HEK293 (cell line): ENCODE measurements around the gene DPPA4.
"Not testable (repeated sequence)": the region's sequence is repeated elsewhere in the genome, so short reads cannot be mapped to it uniquely, and the experiment has no call there.

Experiments used
- CTCF ChIA-PET: fragments of 350-600 bp; formaldehyde crosslinking; extraction: SDS; loops from one replicate; lab custom pipeline; 2021; ENCODE audit warnings: antibody characterized with exemption; lab: Yijun Ruan, JAX
- POLR2A ChIA-PET: fragments of 300-600 bp; formaldehyde crosslinking; extraction: SDS; loops from one replicate; lab custom pipeline; 2020; ENCODE audit warnings: antibody characterized with exemption, inconsistent platforms; lab: Yijun Ruan, JAX
- H3K27ac ChIP-seq: fragments of 200-500 bp; sonication (Bioruptor generic); 2 replicates; pipeline ENCODE4 v1.5.1; 2014; ENCODE audit warnings: low read depth, low read length, control low read depth, inconsistent platforms; ENCODE audit errors: extremely low read depth
- H3K36me3 ChIP-seq, 2 experiments: fragments of 200-500 bp in 1 of 2; sonication (Bioruptor generic) in 1 of 2; 1 replicate in 1 of 2; 2 replicates in 1 of 2; pipeline ENCODE4 v1.5.1; 2014 to 2017; ENCODE audit warnings: inconsistent platforms in 2 of 2, low read length in 2 of 2; ENCODE audit not compliant: control insufficient read depth in 2 of 2, insufficient read depth in 1 of 2
- H3K4me1 ChIP-seq: fragments of 200-500 bp; sonication (Bioruptor generic); 2 replicates; pipeline ENCODE4 v1.5.1; 2014; ENCODE audit warnings: mild to moderate bottlenecking, low read length, inconsistent platforms; ENCODE audit not compliant: control insufficient read depth, insufficient read depth
- H3K4me3 ChIP-seq: 2 replicates; pipeline ENCODE4 v1.5.1; 2011; ENCODE audit warnings: low read depth, mild to moderate bottlenecking, control low read depth, low read length, moderate library complexity
- H3K9me3 ChIP-seq: fragments of 200-500 bp; sonication (Bioruptor generic); 2 replicates; pipeline ENCODE4 v1.5.1; 2014; ENCODE audit warnings: low read depth, low read length, inconsistent platforms; ENCODE audit not compliant: control insufficient read depth, insufficient read depth
- EGR2 ChIP-seq: fragments of 450-650 bp; formaldehyde crosslinking; IDR thresholded peaks from 2 replicates; pipeline ENCODE4 v1.5.1; 2016; ENCODE audit warnings: low read depth, missing biosample characterization, missing genetic modification characterization
- ELK4 ChIP-seq: IDR thresholded peaks from 2 replicates; pipeline ENCODE4 v1.6.1; 2011; ENCODE audit warnings: mild to moderate bottlenecking, low read depth, low read length, borderline replicate concordance
- IKZF3 ChIP-seq: fragments of 450-650 bp; IDR thresholded peaks from 2 replicates; pipeline ENCODE4 v1.5.0; 2018; ENCODE audit warnings: missing biosample characterization, mild to moderate bottlenecking, missing genetic modification characterization, moderate library complexity
- KLF16 ChIP-seq: fragments of 450-650 bp; formaldehyde crosslinking; IDR thresholded peaks from 2 replicates; pipeline ENCODE4 v1.5.1; 2017; ENCODE audit warnings: missing biosample characterization, missing genetic modification characterization
- OSR2 ChIP-seq: fragments of 450-650 bp; formaldehyde crosslinking; IDR thresholded peaks from 2 replicates; pipeline ENCODE4 v1.5.1; 2016; ENCODE audit warnings: missing biosample characterization, missing genetic modification characterization
- SETDB1 ChIP-seq: IDR thresholded peaks from one replicate; pipeline ENCODE4 v1.6.1; 2017; ENCODE audit warnings: mild to moderate bottlenecking, low read length, moderate library complexity, mixed read lengths; ENCODE audit not compliant: insufficient read length
- SP3 ChIP-seq: fragments of 450-650 bp; formaldehyde crosslinking; IDR thresholded peaks from 2 replicates; pipeline ENCODE4 v1.5.1; 2016; ENCODE audit warnings: missing biosample characterization, missing genetic modification characterization
- TRIM28 ChIP-seq: IDR thresholded peaks from 2 replicates; pipeline ENCODE4 v1.6.1; 2011; ENCODE audit warnings: low read length, control low read depth, borderline replicate concordance
- WT1 ChIP-seq: fragments of 450-650 bp; formaldehyde crosslinking; IDR thresholded peaks from 2 replicates; pipeline ENCODE4 v1.5.1; 2016; ENCODE audit warnings: missing biosample characterization, missing genetic modification characterization
- ZBTB44 ChIP-seq: fragments of 450-650 bp; IDR thresholded peaks from 2 replicates; pipeline ENCODE4 v1.5.1; 2018; ENCODE audit warnings: missing biosample characterization, mild to moderate bottlenecking, missing genetic modification characterization
- ZNF398 ChIP-seq: fragments of 450-650 bp; formaldehyde crosslinking; IDR thresholded peaks from 2 replicates; pipeline ENCODE4 v1.5.1; 2017; ENCODE audit warnings: missing biosample characterization, missing genetic modification characterization
- ZNF416 ChIP-seq: fragments of 450-650 bp; formaldehyde crosslinking; IDR thresholded peaks from 2 replicates; pipeline ENCODE4 v1.5.1; 2016; ENCODE audit warnings: missing biosample characterization, missing genetic modification characterization
- ZNF473 ChIP-seq: fragments of 450-650 bp; formaldehyde crosslinking; IDR thresholded peaks from 2 replicates; pipeline ENCODE4 v1.5.1; 2017; ENCODE audit warnings: missing biosample characterization, missing genetic modification characterization
- ZNF600 ChIP-seq: fragments of 450-650 bp; formaldehyde crosslinking; IDR thresholded peaks from 2 replicates; pipeline ENCODE4 v1.5.1; 2016; ENCODE audit warnings: missing biosample characterization, missing genetic modification characterization
- ZNF660 ChIP-seq: fragments of 450-650 bp; IDR thresholded peaks from 2 replicates; pipeline ENCODE4 v1.5.1; 2018; ENCODE audit warnings: missing biosample characterization, mild to moderate bottlenecking, missing genetic modification characterization
- ZNF830 ChIP-seq: fragments of 450-650 bp; IDR thresholded peaks from 2 replicates; pipeline ENCODE4 v1.5.0; 2018; ENCODE audit warnings: missing biosample characterization, missing genetic modification characterization, low read depth, mild to moderate bottlenecking, moderate library complexity
- ZSCAN16 ChIP-seq: fragments of 450-650 bp; formaldehyde crosslinking; IDR thresholded peaks from 2 replicates; pipeline ENCODE4 v1.5.1; 2016; ENCODE audit warnings: missing biosample characterization, missing genetic modification characterization
- ZSCAN5A ChIP-seq: fragments of 450-650 bp; formaldehyde crosslinking; IDR thresholded peaks from 2 replicates; pipeline ENCODE4 v1.5.1; 2016; ENCODE audit warnings: missing biosample characterization, missing genetic modification characterization
- TF ChIP-seq, protein P1 (sequence below): fragments of 450-650 bp; formaldehyde crosslinking; IDR thresholded peaks from 2 replicates; pipeline ENCODE4 v1.5.1; 2016; ENCODE audit warnings: missing biosample characterization, missing genetic modification characterization

The DPPA4 gene

DNA sequence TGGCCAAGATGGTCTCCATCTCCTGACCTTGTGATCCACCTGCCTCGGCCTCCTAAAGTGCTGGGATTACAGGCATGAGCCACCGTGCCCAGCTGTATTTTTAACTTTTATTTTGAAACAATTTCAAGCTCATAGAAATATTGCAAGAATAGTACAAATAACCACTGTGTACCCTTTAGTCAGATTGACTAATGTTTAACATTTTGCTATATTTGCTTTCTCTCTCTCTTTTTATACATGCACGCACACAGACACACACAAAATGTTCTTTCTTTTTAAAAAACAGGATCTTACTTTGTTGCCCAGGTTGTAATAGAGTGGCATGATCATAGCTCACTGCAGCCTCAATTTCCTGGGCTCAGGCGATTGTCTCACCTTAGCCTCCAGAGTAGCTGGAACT, 25.5 kb upstream of the DPPA4 start:
- TF ChIP-seq KLF16 (tag by site-specific recombination) (no peak), ZNF473 (tag by site-specific recombination) (no peak), ZNF416 (tag by site-specific recombination) (no peak), EGR2 (tag by site-specific recombination) (no peak), SETDB1 (no peak), SP3 (no peak), ZNF830 (tag by site-specific recombination) (no peak), TRIM28 (no peak), IKZF3 (tag by site-specific recombination) (no peak), ZNF660 (no peak), ZSCAN16 (tag by site-specific recombination) (no peak), ZBTB44 (no peak), OSR2 (no peak), ELK4 (no peak)

DNA sequence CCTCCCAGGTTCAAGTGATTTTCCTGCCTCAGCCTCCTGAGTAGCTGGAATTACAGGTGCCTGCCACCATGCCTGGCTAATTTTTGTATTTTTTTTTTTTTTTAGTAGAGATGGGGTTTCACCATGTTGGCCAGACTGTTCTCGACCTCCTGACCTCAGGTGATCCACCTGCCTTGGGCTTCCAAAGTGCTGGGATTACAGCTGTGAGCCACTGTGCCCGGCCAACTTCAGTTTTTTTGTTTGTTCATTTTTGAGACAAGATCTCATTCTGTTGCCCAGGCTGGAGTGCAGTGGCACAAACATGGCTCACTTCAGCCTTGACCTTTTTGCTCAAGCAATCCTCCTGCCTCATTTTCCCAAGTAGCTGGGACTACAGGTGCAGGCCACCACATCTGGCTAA, 21.5 kb upstream of the DPPA4 start:
- H3K4me3 ChIP-seq, CTCF ChIA-PET, H3K27ac ChIP-seq, H3K4me1 ChIP-seq, H3K36me3 ChIP-seq, POLR2A ChIA-PET, H3K9me3 ChIP-seq: not testable (repeated sequence)

More for the DNA sequence above, 25.5 kb upstream of the DPPA4 start:
- Histone ChIP-seq H3K4me1 (no peaks in the 10 kb centered on the region), H3K9me3 (no peaks in the 10 kb centered on the region), H3K27ac (no peak overlapping the region), H3K4me3 (no peak overlapping the region), H3K36me3 (no peaks in the 10 kb centered on the region)
- CTCF ChIA-PET, result no interaction called here
- POLR2A ChIA-PET, result no interaction called here

DNA sequence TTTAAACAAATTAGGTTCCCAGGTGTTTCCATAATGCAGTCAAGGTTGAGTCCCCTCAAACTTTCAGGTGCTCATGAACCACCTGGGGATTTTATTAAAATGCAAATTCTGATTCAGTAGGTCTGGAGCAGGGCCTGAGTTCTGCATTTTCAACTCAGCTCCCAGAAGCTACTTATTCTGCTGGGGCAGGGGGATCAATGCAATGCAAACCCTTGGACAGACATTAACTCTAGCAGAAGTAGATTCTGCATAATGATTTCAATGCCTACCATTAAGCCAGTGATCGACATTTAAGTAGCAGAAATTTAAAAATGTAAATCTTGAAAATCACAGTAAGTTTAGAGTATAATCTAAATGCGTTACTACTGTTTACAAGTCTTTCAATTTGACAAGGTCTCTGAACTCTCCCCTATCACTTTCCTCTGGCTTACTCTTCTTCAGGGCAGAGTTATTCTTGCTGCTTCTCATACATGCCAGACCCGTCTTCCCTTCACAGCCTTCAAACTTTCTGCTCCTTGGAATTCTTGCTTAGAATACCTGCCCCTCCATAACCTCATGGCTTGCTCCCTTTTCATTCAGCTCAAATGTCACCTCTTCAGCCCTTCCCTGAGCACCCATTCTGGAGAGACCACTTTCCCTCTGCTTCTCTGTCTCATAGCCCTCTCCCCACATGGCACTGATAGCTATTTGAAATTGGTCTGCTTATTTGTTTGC, 19.3 kb upstream of the DPPA4 start:
- Histone ChIP-seq H3K4me3 (no peak overlapping the region), H3K9me3 (no peaks in the 10 kb centered on the region), H3K36me3 (no peaks in the 10 kb centered on the region), H3K27ac (no peak overlapping the region), H3K4me1 (no peaks in the 10 kb centered on the region)
- ChIA-PET POLR2A (no interaction called here), CTCF (interaction anchor here (0.6 kb wide), 2 partner anchors 306 to 1189 kb away, joined by 3 to 4 read pairs; no protein-coding TSS in a partner anchor)
- TF ChIP-seq WT1 (tag by site-specific recombination) (no peak), ZNF600 (tag by site-specific recombination) (no peak), ZSCAN5A (tag by site-specific recombination) (no peak), ZNF398 (tag by site-specific recombination) (no peak)
- TF ChIP-seq, protein P1, sequence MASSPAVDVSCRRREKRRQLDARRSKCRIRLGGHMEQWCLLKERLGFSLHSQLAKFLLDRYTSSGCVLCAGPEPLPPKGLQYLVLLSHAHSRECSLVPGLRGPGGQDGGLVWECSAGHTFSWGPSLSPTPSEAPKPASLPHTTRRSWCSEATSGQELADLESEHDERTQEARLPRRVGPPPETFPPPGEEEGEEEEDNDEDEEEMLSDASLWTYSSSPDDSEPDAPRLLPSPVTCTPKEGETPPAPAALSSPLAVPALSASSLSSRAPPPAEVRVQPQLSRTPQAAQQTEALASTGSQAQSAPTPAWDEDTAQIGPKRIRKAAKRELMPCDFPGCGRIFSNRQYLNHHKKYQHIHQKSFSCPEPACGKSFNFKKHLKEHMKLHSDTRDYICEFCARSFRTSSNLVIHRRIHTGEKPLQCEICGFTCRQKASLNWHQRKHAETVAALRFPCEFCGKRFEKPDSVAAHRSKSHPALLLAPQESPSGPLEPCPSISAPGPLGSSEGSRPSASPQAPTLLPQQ, result no peak
